Lung (tissue), 12 donors: Measurements from ENCODE around the gene BRCC3. TPM values are rescaled to one million over a fixed set of nuclear protein-coding genes. Genes with fewer than 3 reads are reported as not detected.

ENCODE experiments used
- ATAC-seq: fragments of 200-7000 bp; cut with Tn5 transposase; one replicate; pipeline ENCODE4 v1.9.1; 2020; ENCODE audit warnings: moderate number of reproducible peaks; ENCODE audit not compliant: insufficient read depth, low FRiP score
- DNase-seq, 3 donors: peaks; one replicate each; pipeline ENCODE4 v3.0.0-alpha.2; 2013 to 2017
- H3K27ac ChIP-seq, 2 donors: one replicate each; pipeline ENCODE4 v1.5.1; 2013; ENCODE audit warnings: mild to moderate bottlenecking in 2 of 2, moderate library complexity in 2 of 2, control low read depth in 1 of 2, inconsistent platforms in 1 of 2, low read depth in 1 of 2, low read length in 1 of 2
- H3K27me3 ChIP-seq, 3 donors: one replicate each; pipeline ENCODE4 v1.5.1; 2013; ENCODE audit warnings: low read length in 2 of 3; ENCODE audit not compliant: control insufficient read depth in 3 of 3, insufficient read depth in 3 of 3
- H3K36me3 ChIP-seq, 4 donors: one replicate each; pipeline ENCODE4 v1.5.1; 2013; ENCODE audit warnings: low read length in 4 of 4, mild to moderate bottlenecking in 1 of 4, moderate library complexity in 1 of 4; ENCODE audit not compliant: control insufficient read depth in 4 of 4, insufficient read depth in 4 of 4
- H3K4me1 ChIP-seq, 5 donors: one replicate each; pipeline ENCODE4 v1.5.1; 2013; ENCODE audit warnings: low read length in 5 of 5, mild to moderate bottlenecking in 2 of 5, moderate library complexity in 1 of 5; ENCODE audit not compliant: control insufficient read depth in 5 of 5, insufficient read depth in 5 of 5
- H3K4me3 ChIP-seq: one replicate; pipeline ENCODE4 v1.5.1; 2013; ENCODE audit warnings: mild to moderate bottlenecking, control low read depth, moderate library complexity
- H3K9ac ChIP-seq, 2 donors: one replicate each; pipeline ENCODE4 v1.5.1; 2013; ENCODE audit warnings: low read length in 2 of 2, control low read depth in 1 of 2; ENCODE audit not compliant: insufficient read depth in 1 of 2
- H3K9me3 ChIP-seq, 4 donors: one replicate each; pipeline ENCODE4 v1.5.1; 2013; ENCODE audit warnings: low read length in 3 of 4, mild to moderate bottlenecking in 1 of 4, moderate library complexity in 1 of 4; ENCODE audit not compliant: control insufficient read depth in 4 of 4, insufficient read depth in 3 of 4
- WGBS, 2 donors: extraction: QIAGEN DNeasy Blood & Tissue Kit; methylation state at CpG; one replicate each; pipeline ENCODE4 v1.1.7; 2013; 5-methylcytosine and 5-hydroxymethylcytosine counted together
- polyA plus RNA-seq, 2 donors: library from polyadenylated mRNA; stranded (reverse); fragments of 200-250 nt; gene quantifications; one replicate each; pipeline ENCODE4 v1.2.1, GENCODE V29; 2013
- total RNA-seq, 2 donors: library from RNA; depleted of rRNA in 1 of 2; stranded (reverse); fragments of >200 nt in 1 of 2; gene quantifications; one replicate each; pipeline ENCODE4 v1.2.1, GENCODE V29; 2014 to 2021
- TF ChIP-seq, protein P1 (sequence below): IDR thresholded peaks from 2 replicates; pipeline ENCODE4 v1.5.1; 2012; ENCODE audit warnings: mild to moderate bottlenecking; ENCODE audit errors: control extremely low read depth, extremely low read depth
- donor health status: control.
- donor health status: control.
- donor health status: Bipolar disorder and iron deficiency.
- donor health status: healthy.
- donor health status: DM: yes; HTN: yes; CAD: no.

BRCC3 gene
- total and polyA plus RNA-seq, 4 donors, result 7.9 to 17.9 (median 13.4) TPM

DNA sequence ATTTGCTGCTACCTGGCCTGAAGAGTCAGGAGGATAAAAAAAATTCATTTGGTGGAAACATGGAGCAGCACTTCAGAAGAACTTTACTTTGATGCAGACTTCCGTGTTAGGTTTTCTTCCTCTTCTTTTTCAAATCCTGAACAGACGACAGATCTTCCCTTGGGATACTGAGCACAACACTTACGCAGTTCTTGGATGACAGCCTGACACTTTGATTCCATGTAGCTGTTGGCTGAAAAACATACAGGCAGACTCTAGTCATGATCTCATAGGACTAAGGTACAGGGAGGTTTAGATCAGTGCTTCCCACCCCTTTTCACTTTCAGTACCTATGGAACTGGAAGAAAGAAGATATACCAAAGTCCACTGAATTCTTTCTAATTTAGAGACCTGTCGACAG lies 9.5 kb upstream of the BRCC3 start:
- TF ChIP-seq, protein P1, sequence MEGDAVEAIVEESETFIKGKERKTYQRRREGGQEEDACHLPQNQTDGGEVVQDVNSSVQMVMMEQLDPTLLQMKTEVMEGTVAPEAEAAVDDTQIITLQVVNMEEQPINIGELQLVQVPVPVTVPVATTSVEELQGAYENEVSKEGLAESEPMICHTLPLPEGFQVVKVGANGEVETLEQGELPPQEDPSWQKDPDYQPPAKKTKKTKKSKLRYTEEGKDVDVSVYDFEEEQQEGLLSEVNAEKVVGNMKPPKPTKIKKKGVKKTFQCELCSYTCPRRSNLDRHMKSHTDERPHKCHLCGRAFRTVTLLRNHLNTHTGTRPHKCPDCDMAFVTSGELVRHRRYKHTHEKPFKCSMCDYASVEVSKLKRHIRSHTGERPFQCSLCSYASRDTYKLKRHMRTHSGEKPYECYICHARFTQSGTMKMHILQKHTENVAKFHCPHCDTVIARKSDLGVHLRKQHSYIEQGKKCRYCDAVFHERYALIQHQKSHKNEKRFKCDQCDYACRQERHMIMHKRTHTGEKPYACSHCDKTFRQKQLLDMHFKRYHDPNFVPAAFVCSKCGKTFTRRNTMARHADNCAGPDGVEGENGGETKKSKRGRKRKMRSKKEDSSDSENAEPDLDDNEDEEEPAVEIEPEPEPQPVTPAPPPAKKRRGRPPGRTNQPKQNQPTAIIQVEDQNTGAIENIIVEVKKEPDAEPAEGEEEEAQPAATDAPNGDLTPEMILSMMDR, result no peak
- DNase-seq, result peak in 1 of 3 donors; percentile 11
- no peak overlapping the region for H3K9ac ChIP-seq
- 83 to 93% methylated on average over 4 of the region's 4 CpGs for WGBS, 2 donors
- peaks cover 0 to 6% (median 0%) of the 10 kb centered on the region in 5 donors for H3K4me1 ChIP-seq
- H3K27me3 ChIP-seq, result no peaks in the 10 kb centered on the region
- H3K4me3 ChIP-seq, result no peak overlapping the region
- H3K9me3 ChIP-seq, result no peaks in the 10 kb centered on the region
- H3K27ac ChIP-seq, result no peak overlapping the region
- H3K36me3 ChIP-seq, result peaks cover 0 to 3% (median 2%) of the 10 kb centered on the region in 4 donors
- ATAC-seq, result no peak

DNA sequence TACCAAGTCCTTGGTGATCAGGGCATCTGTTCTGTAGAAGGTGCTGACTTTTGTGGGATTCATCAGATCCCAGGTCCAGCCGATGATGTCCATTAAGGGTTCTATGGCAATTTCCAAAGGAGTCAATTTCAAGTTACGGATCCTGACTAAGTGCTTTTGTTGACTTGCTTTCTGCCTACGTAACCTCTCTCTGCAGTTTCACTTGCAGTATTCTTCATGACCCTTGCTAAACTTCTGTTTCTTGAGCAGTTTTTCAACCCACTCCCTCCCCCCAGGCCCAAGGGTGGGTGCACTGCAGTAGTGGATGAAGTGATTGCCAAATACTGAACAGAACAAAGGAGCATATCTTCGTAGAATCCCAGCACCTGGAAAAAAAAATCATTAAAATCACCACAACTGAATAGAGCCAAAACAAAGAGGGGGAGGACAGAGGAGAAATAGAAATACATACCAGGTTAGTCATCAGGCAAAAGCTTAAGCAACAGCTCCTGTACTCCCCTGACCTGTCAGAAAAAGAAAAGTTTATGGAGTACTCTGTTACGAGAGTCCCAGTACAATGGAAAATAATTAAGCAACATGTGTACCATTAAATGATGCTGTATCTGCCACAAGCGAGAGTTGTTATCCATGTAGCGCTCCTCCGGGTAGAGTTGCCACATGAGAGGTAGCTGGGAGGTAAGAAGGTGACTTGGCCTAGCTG lies 6.1 kb upstream of the BRCC3 start:
- Histone ChIP-seq H3K9me3 (no peaks in the 10 kb centered on the region), H3K9ac (no peak overlapping the region), H3K27me3 (no peaks in the 10 kb centered on the region), H3K27ac (peak overlapping the region in 1 of 2 donors; percentile 0), H3K4me1 (peaks cover 0 to 3% (median 2%) of the 10 kb centered on the region in 5 donors), H3K36me3 (peaks cover 0 to 3% (median 2%) of the 10 kb centered on the region in 4 donors), H3K4me3 (no peak overlapping the region)
- 85 to 94% methylated on average over 8 of the region's 8 CpGs for WGBS, 2 donors
- TF ChIP-seq, protein P1, result no peak
- DNase-seq, result no peak
- ATAC-seq, result no peak

GRCh38 chrX:155068165-155068564 lies 3.1 kb upstream of the BRCC3 start:
- H3K4me3 ChIP-seq, result no peak overlapping the region
- ATAC-seq, result no peak
- H3K36me3 ChIP-seq, result no peaks in the 10 kb centered on the region
- DNase-seq, result no peak
- no peak overlapping the region for H3K9ac ChIP-seq
- 76 to 80% methylated on average over 1 of the region's 1 CpG for WGBS, 2 donors
- TF ChIP-seq, protein P1, result no peak
- H3K27me3 ChIP-seq, result no peaks in the 10 kb centered on the region
- peak overlapping the region in 1 of 2 donors; percentile 74 for H3K27ac ChIP-seq
- peaks cover 0 to 5% (median 3%) of the 10 kb centered on the region in 5 donors for H3K4me1 ChIP-seq
- H3K9me3 ChIP-seq, result no peaks in the 10 kb centered on the region
